OCI-LY7 (cell line): ENCODE measurements around the gene MED26.

Experiments
- CTCF ChIP-seq: fragments of 200-600 bp; sonication (generic); conservative IDR thresholded peaks from 2 replicates; pipeline ENCODE4 v1.5.1; 2014; ENCODE audit warnings: mild to moderate bottlenecking, antibody characterized with exemption, low read length, moderate library complexity, mixed read lengths
- EZH2phosphoT487 ChIP-seq: fragments of 200-600 bp; sonication (generic); IDR thresholded peaks from 2 replicates; pipeline ENCODE4 v1.6.1; 2018; ENCODE audit warnings: low read depth, borderline replicate concordance, mild to moderate bottlenecking, mixed run types, antibody characterized with exemption, low read length, moderate library complexity, mixed read lengths

- no peak for TF ChIP-seq CTCF
- no peak for TF ChIP-seq EZH2phosphoT487
These were observed 68.2 kb downstream of the MED26 start for GRCh38 chr19:16559780-16560276.
